Brain microvascular endothelial cell (primary cell): Measurements from ENCODE around the gene C20orf173.

Source experiments
- DNase-seq: peaks from one replicate; pipeline ENCODE4 v3.0.0-alpha.2; 2020
- H3K27ac ChIP-seq: fragments of 250-450 bp; sonication (Bioruptor Pico); 2 replicates; pipeline ENCODE4 v1.5.1; 2020; ENCODE audit warnings: mild to moderate bottlenecking, moderate library complexity
- H3K27me3 ChIP-seq: fragments of 250-450 bp; sonication (Bioruptor Pico); replicated peaks from 2 replicates; pipeline ENCODE4 v1.5.1; 2020; ENCODE audit warnings: mild to moderate bottlenecking
- H3K36me3 ChIP-seq: fragments of 250-450 bp; sonication (Bioruptor Pico); replicated peaks from 2 replicates; pipeline ENCODE4 v1.5.1; 2020; ENCODE audit warnings: mild to moderate bottlenecking
- H3K4me3 ChIP-seq: 2 replicates; pipeline ENCODE4 v1.5.1; 2011; ENCODE audit warnings: low read depth, mild to moderate bottlenecking, control low read depth, low read length, moderate library complexity
- CTCF ChIP-seq: IDR thresholded peaks from 2 replicates; pipeline ENCODE4 v1.5.1; 2011; ENCODE audit warnings: low read depth, mild to moderate bottlenecking, moderate library complexity, low read length, control low read depth, inconsistent platforms; ENCODE audit errors: missing control alignments
- in situ Hi-C: cut with HindIII; loops from 2 replicates; pipeline ENCODE4 v1.10.0; 2017; ENCODE audit warnings: low sequenced_read_pairs, low pct_ligation_motif_present

Gene C20orf173

GRCh38 chr20:35544436-35544835 is 15.0 kb upstream of the C20orf173 start:
- TF ChIP-seq CTCF = no peak
- H3K27me3 ChIP-seq = no peaks in the 10 kb centered on the region
- H3K27ac ChIP-seq = no peak overlapping the region
- in situ Hi-C loops = no loop called here
- H3K36me3 ChIP-seq = peaks cover 27% of the 10 kb centered on the region
- DNase-seq = no peak
- no peak overlapping the region for H3K4me3 ChIP-seq

- Histone ChIP-seq H3K27ac (no peak overlapping the region), H3K4me3 (no peak overlapping the region), H3K27me3 (no peaks in the 10 kb centered on the region), H3K36me3 (peaks cover 14% of the 10 kb centered on the region)
- in situ Hi-C loops = no loop called here
- no peak for TF ChIP-seq CTCF
- DNase-seq = no peak
Measured at GRCh38 chr20:35542990-35543389, 13.5 kb upstream of the C20orf173 start.

GRCh38 chr20:35541783-35542662 is 12.6 kb upstream of the C20orf173 start, which contains the start of gene ERGIC3:
Gene ERGIC3 (plus strand): TSS chr20:35542078. CDS start chr20:35542098, 20 bp downstream.
- in situ Hi-C loops = no loop called here

GRCh38 chr20:35541118-35541782 is 11.8 kb upstream of the C20orf173 start:
- H3K4me3 ChIP-seq = peak overlapping the region; percentile 94
- DNase-seq = no peak
- peaks cover 6% of the 10 kb centered on the region for H3K36me3 ChIP-seq
- no peaks in the 10 kb centered on the region for H3K27me3 ChIP-seq
- TF ChIP-seq CTCF = no peak
- in situ Hi-C loops = no loop called here
- H3K27ac ChIP-seq = no peak overlapping the region

More at GRCh38 chr20:35541783-35542662, 12.6 kb upstream of the C20orf173 start, which contains the start of gene ERGIC3:
- DNase-seq = peak; percentile 94
- H3K27me3 ChIP-seq = no peaks in the 10 kb centered on the region
- TF ChIP-seq CTCF = no peak
- peak within 1 kb of the TSS; percentile 35 for H3K27ac ChIP-seq
- H3K4me3 ChIP-seq = peak within 1 kb of the TSS; percentile 94
- peaks cover 6% of the 10 kb centered on the region for H3K36me3 ChIP-seq

- no peak for DNase-seq
- in situ Hi-C loops = no loop called here
- no peak overlapping the region for H3K27ac ChIP-seq
- H3K4me3 ChIP-seq = no peak overlapping the region
- H3K36me3 ChIP-seq = peaks cover 6% of the 10 kb centered on the region
- no peaks in the 10 kb centered on the region for H3K27me3 ChIP-seq
- TF ChIP-seq CTCF = no peak
Measured at GRCh38 chr20:35539756-35540212, 10.3 kb upstream of the C20orf173 start.
